ENCODE results near the gene AATK. TPM values are rescaled to one million over a fixed set of nuclear protein-coding genes. Genes with fewer than 3 reads are reported as not detected.

Gene AATK
- total and polyA plus RNA-seq, 2 of the 13 experiments (the other 11 are each of a cell fraction or from before 2014, with no cell fraction given), result 2.9 to 8.4 TPM

DNA sequence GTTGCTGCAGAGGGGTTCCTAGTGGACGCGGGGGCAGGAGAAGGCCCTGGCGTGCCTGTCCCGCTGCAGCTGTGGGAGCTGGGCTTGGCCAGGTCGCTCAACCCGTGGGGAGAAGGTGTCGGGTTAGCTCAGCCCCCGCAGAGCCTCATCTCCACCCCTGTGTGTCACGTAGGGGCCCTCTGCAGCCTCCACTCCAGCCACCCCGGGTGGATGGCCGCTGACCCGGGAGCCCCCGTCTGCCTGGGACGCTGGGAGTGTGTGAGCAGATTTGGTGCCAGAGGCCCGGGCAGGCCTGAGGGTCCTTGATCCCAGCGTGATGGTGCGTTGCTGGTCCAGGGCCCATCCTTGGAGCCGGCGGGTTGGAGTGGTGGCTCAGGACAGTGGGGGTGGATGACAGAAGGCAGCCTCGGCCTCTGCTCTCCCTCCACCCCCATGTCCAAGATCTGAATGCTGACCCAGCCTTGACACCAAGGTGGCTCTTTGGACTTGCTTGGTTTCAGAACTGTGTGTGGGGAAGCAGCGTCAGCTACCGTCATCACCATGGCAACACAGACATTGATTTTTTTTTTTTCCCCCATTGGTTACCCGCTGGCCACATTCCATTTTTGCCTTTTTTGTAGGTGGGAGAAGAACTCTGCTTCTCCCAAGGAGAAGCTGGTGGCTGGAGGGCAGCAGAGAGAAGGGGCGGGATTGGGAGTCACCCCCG, 95.3 kb downstream of the AATK start (continued):
- no peak for TF ChIP-seq BCL3 (CRISPR knock-in tag; IDR thresholded peaks at IDR 0.05)
- no peak for TF ChIP-seq CBX2 (IDR thresholded peaks at IDR 0.05; ENCODE audit: low read depth, low read length)
- no peak for TF ChIP-seq CBX2 (CRISPR knock-in tag; IDR thresholded peaks at IDR 0.05; ENCODE audit: low read depth)
- TF ChIP-seq SOX6 (IDR thresholded peaks at IDR 0.05), result no peak
- TF ChIP-seq SOX6 (CRISPR knock-in tag; IDR thresholded peaks at IDR 0.05), result no peak
- 0 out of 2 replicates have a peak, but pooled peaks have one; percentile 19 for TF ChIP-seq SPEN (CRISPR knock-in tag; IDR thresholded peaks at IDR 0.05; ENCODE audit: low read depth)
- no peak for TF ChIP-seq MAFF (IDR thresholded peaks at IDR 0.05; ENCODE audit: low read depth, low read length)
- TF ChIP-seq ATRX (CRISPR knock-in tag; IDR thresholded peaks at IDR 0.05; ENCODE audit: borderline replicate concordance), result no peak
- no peak for TF ChIP-seq ZNF274 (CRISPR knock-in tag; IDR thresholded peaks at IDR 0.05)
- no peak for TF ChIP-seq SRSF1 (optimal IDR thresholded peaks at IDR 0.05; ENCODE audit: low read depth, low read length)
- TF ChIP-seq FOSL1 (CRISPR knock-in tag; IDR thresholded peaks at IDR 0.05; ENCODE audit: borderline replicate concordance), result no peak
- TF ChIP-seq MXD3 (CRISPR knock-in tag; IDR thresholded peaks at IDR 0.05), result no peak
- no peak for TF ChIP-seq HOXA5 (CRISPR knock-in tag; IDR thresholded peaks at IDR 0.05)
- peak; percentile 78 for TF ChIP-seq RFX3 (CRISPR knock-in tag; IDR thresholded peaks at IDR 0.05)
- no peak for TF ChIP-seq NBN (conservative IDR thresholded peaks at IDR 0.05)
- no peak for TF ChIP-seq SNRNP70 (IDR thresholded peaks at IDR 0.05; ENCODE audit: low read depth, low read length)
- TF ChIP-seq HNRNPUL1 (IDR thresholded peaks at IDR 0.05; ENCODE audit: low read depth, low read length), result no peak
- no peak for TF ChIP-seq NFYB (CRISPR knock-in tag; IDR thresholded peaks at IDR 0.05)
- TF ChIP-seq HNF4A (CRISPR knock-in tag; IDR thresholded peaks at IDR 0.05), result peak; percentile 42; the same call in 1 of the 2 replicates
- no peak for TF ChIP-seq MIER2 (CRISPR knock-in tag; IDR thresholded peaks at IDR 0.05)
- no peak for TF ChIP-seq NFRKB (IDR thresholded peaks at IDR 0.05)
- TF ChIP-seq ZFP36L1 (CRISPR knock-in tag; IDR thresholded peaks at IDR 0.05), result no peak
- TF ChIP-seq HNRNPLL (IDR thresholded peaks at IDR 0.05; ENCODE audit: low read depth, low read length, poor library complexity, severe bottlenecking), result no peak
- TF ChIP-seq CHD4 (IDR thresholded peaks at IDR 0.05; ENCODE audit: borderline replicate concordance, low read length), result no peak
- TF ChIP-seq, protein P1, sequence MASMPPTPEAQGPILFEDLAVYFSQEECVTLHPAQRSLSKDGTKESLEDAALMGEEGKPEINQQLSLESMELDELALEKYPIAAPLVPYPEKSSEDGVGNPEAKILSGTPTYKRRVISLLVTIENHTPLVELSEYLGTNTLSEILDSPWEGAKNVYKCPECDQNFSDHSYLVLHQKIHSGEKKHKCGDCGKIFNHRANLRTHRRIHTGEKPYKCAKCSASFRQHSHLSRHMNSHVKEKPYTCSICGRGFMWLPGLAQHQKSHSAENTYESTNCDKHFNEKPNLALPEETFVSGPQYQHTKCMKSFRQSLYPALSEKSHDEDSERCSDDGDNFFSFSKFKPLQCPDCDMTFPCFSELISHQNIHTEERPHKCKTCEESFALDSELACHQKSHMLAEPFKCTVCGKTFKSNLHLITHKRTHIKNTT (CRISPR knock-in tag; IDR thresholded peaks at IDR 0.05), result no peak
- TF ChIP-seq MIXL1 (CRISPR knock-in tag; IDR thresholded peaks at IDR 0.05), result no peak
- TF ChIP-seq ZNF260 (CRISPR knock-in tag; IDR thresholded peaks at IDR 0.05; ENCODE audit: borderline replicate concordance, low read depth), result no peak
- peak; percentile 63; the same call in 1 of the 2 replicates for TF ChIP-seq ZNF775 (CRISPR knock-in tag; IDR thresholded peaks at IDR 0.05; ENCODE audit: borderline replicate concordance)
- TF ChIP-seq, protein P2, sequence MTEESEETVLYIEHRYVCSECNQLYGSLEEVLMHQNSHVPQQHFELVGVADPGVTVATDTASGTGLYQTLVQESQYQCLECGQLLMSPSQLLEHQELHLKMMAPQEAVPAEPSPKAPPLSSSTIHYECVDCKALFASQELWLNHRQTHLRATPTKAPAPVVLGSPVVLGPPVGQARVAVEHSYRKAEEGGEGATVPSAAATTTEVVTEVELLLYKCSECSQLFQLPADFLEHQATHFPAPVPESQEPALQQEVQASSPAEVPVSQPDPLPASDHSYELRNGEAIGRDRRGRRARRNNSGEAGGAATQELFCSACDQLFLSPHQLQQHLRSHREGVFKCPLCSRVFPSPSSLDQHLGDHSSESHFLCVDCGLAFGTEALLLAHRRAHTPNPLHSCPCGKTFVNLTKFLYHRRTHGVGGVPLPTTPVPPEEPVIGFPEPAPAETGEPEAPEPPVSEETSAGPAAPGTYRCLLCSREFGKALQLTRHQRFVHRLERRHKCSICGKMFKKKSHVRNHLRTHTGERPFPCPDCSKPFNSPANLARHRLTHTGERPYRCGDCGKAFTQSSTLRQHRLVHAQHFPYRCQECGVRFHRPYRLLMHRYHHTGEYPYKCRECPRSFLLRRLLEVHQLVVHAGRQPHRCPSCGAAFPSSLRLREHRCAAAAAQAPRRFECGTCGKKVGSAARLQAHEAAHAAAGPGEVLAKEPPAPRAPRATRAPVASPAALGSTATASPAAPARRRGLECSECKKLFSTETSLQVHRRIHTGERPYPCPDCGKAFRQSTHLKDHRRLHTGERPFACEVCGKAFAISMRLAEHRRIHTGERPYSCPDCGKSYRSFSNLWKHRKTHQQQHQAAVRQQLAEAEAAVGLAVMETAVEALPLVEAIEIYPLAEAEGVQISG (CRISPR knock-in tag; IDR thresholded peaks at IDR 0.05), result no peak

Data from HepG2 (cell line).